ENCODE results near the gene CYP17A1. TPM values are rescaled to one million over a fixed set of nuclear protein-coding genes. Genes with fewer than 3 reads are reported as not detected.
"Not testable (repeated sequence)": the region's sequence is repeated elsewhere in the genome, so short reads cannot be mapped to it uniquely, and the experiment has no call there.

CYP17A1 gene
- total RNA-seq, 1 donor from 2014 or later, result not detected

GRCh38 chr10:102826148-102826796 is 10.9 kb downstream of the CYP17A1 start:
- TF ChIP-seq CTCF (IDR thresholded peaks at IDR 0.05), result no peak
- no peak for DNase-seq (ENCODE audit: extremely low spot score, unreplicated experiment)
- Mint-ChIP-seq H3K4me3 (ENCODE audit: unreplicated experiment) (no peak overlapping the region), H3K27ac (ENCODE audit: unreplicated experiment) (no peak overlapping the region), H3K36me3 (ENCODE audit: unreplicated experiment) (no peaks in the 10 kb centered on the region), H3K27me3 (ENCODE audit: unreplicated experiment) (no peaks in the 10 kb centered on the region), H3K9me3 (ENCODE audit: unreplicated experiment) (no peaks in the 10 kb centered on the region), H3K4me1 (ENCODE audit: unreplicated experiment) (no peaks in the 10 kb centered on the region)

GRCh38 chr10:102824664-102825063 is 12.5 kb downstream of the CYP17A1 start:
- no peak overlapping the region for H3K4me3 Mint-ChIP-seq (ENCODE audit: unreplicated experiment)
- H3K9me3 Mint-ChIP-seq (ENCODE audit: unreplicated experiment), result no peaks in the 10 kb centered on the region
- TF ChIP-seq CTCF (IDR thresholded peaks at IDR 0.05), result no peak
- no peaks in the 10 kb centered on the region for H3K27me3 Mint-ChIP-seq (ENCODE audit: unreplicated experiment)
- no peaks in the 10 kb centered on the region for H3K4me1 Mint-ChIP-seq (ENCODE audit: unreplicated experiment)
- H3K27ac Mint-ChIP-seq (ENCODE audit: unreplicated experiment), result no peak overlapping the region
- H3K36me3 Mint-ChIP-seq (ENCODE audit: unreplicated experiment), result no peaks in the 10 kb centered on the region
- DNase-seq (ENCODE audit: extremely low spot score, unreplicated experiment), result no peak

GRCh38 chr10:102822222-102822621 is 15.0 kb downstream of the CYP17A1 start:
- H3K36me3 Mint-ChIP-seq (ENCODE audit: unreplicated experiment), result no peaks in the 10 kb centered on the region
- no peaks in the 10 kb centered on the region for H3K4me1 Mint-ChIP-seq (ENCODE audit: unreplicated experiment)
- DNase-seq (ENCODE audit: extremely low spot score, unreplicated experiment), result no peak
- no peaks in the 10 kb centered on the region for H3K9me3 Mint-ChIP-seq (ENCODE audit: unreplicated experiment)
- no peaks in the 10 kb centered on the region for H3K27me3 Mint-ChIP-seq (ENCODE audit: unreplicated experiment)
- H3K27ac Mint-ChIP-seq (ENCODE audit: unreplicated experiment), result no peak overlapping the region
- no peak for TF ChIP-seq CTCF (IDR thresholded peaks at IDR 0.05)
- H3K4me3 Mint-ChIP-seq (ENCODE audit: unreplicated experiment), result no peak overlapping the region

- not testable (repeated sequence) for H3K36me3 Mint-ChIP-seq (ENCODE audit: unreplicated experiment); H3K9me3 Mint-ChIP-seq (ENCODE audit: unreplicated experiment); DNase-seq (ENCODE audit: extremely low spot score, unreplicated experiment); H3K4me3 Mint-ChIP-seq (ENCODE audit: unreplicated experiment); H3K27me3 Mint-ChIP-seq (ENCODE audit: unreplicated experiment); H3K27ac Mint-ChIP-seq (ENCODE audit: unreplicated experiment)
- H3K4me1 Mint-ChIP-seq (ENCODE audit: unreplicated experiment), result peaks cover 15% of the 10 kb centered on the region
Measured at GRCh38 chr10:102820008-102820407, 17.2 kb downstream of the CYP17A1 start.

- Mint-ChIP-seq H3K27me3 (ENCODE audit: unreplicated experiment) (no peaks in the 10 kb centered on the region), H3K9me3 (ENCODE audit: unreplicated experiment) (no peaks in the 10 kb centered on the region), H3K36me3 (ENCODE audit: unreplicated experiment) (no peaks in the 10 kb centered on the region), H3K27ac (ENCODE audit: unreplicated experiment) (no peak overlapping the region), H3K4me3 (ENCODE audit: unreplicated experiment) (no peak overlapping the region), H3K4me1 (ENCODE audit: unreplicated experiment) (peaks cover 25% of the 10 kb centered on the region)
- no peak for DNase-seq (ENCODE audit: extremely low spot score, unreplicated experiment)
- TF ChIP-seq CTCF (IDR thresholded peaks at IDR 0.05), result no peak
Measured at GRCh38 chr10:102819054-102819453, 18.2 kb downstream of the CYP17A1 start.

Data from osteocyte (in vitro differentiated cells).